Keratinocyte (primary cell): Measurements from ENCODE around the gene CEBPZOS. TPM values are rescaled to one million over a fixed set of nuclear protein-coding genes. Genes with fewer than 3 reads are reported as not detected.

Experiments used
- DNase-seq: peaks from one replicate; pipeline ENCODE4 v3.0.0-alpha.2; 2011; ENCODE audit warnings: low read depth, missing footprints, low spot score
- FAIRE-seq: peaks from 2 replicates; lab custom pipeline; 2011; peaks lifted over from hg19 to GRCh38; lab: Jason Lieb, UNC
- H2AFZ ChIP-seq: 2 replicates; pipeline ENCODE4 v1.6.0; 2012; ENCODE audit warnings: low read length, control low read depth, inconsistent platforms; ENCODE audit not compliant: control insufficient read depth
- H3K27ac ChIP-seq: 2 replicates; pipeline ENCODE4 v1.5.1; 2011; ENCODE audit warnings: low read length; ENCODE audit not compliant: control insufficient read depth, insufficient read depth
- H3K27me3 ChIP-seq: 3 replicates; pipeline ENCODE4 v1.6.0; 2011; ENCODE audit warnings: low read length; ENCODE audit not compliant: control insufficient read depth, insufficient read depth; ENCODE audit errors: extremely low read depth
- H3K36me3 ChIP-seq, 2 experiments: 2 replicates in 1 of 2; 3 replicates in 1 of 2; pipeline ENCODE4 v1.5.1; 2011; ENCODE audit warnings: low read length in 2 of 2, mild to moderate bottlenecking in 1 of 2; ENCODE audit not compliant: control insufficient read depth in 2 of 2, insufficient read depth in 2 of 2; ENCODE audit errors: extremely low read depth in 1 of 2
- H3K4me1 ChIP-seq: 3 replicates; pipeline ENCODE4 v1.5.1; 2011; ENCODE audit warnings: low read length; ENCODE audit not compliant: control insufficient read depth, insufficient read depth; ENCODE audit errors: extremely low read depth
- H3K4me2 ChIP-seq: 3 replicates; pipeline ENCODE4 v1.6.0; 2011; ENCODE audit warnings: low read depth, low read length; ENCODE audit not compliant: control insufficient read depth, insufficient read depth; ENCODE audit errors: extremely low read depth
- H3K4me3 ChIP-seq, 3 experiments: fragments of 200-600 bp in 1 of 3; sonication (generic) in 1 of 3; 2 replicates in 2 of 3; 3 replicates in 1 of 3; pipeline ENCODE4 v1.5.1; 2011 to 2016; ENCODE audit warnings: low read length in 3 of 3, mild to moderate bottlenecking in 3 of 3, control low read depth in 2 of 3, inconsistent platforms in 1 of 3, low read depth in 1 of 3, mixed read lengths in 1 of 3, mixed run types in 1 of 3, moderate library complexity in 1 of 3; ENCODE audit not compliant: control insufficient read depth in 2 of 3, insufficient read depth in 2 of 3; ENCODE audit errors: extremely low read depth in 1 of 3
- H3K79me2 ChIP-seq: 2 replicates; pipeline ENCODE4 v1.6.0; 2012; ENCODE audit warnings: low read length; ENCODE audit not compliant: control insufficient read depth, insufficient read depth
- H3K9ac ChIP-seq: 3 replicates; pipeline ENCODE4 v1.6.0; 2011; ENCODE audit warnings: low read length; ENCODE audit not compliant: control insufficient read depth, insufficient read depth; ENCODE audit errors: extremely low read depth
- H3K9me1 ChIP-seq: 3 replicates; pipeline ENCODE4 v1.6.0; 2011; ENCODE audit warnings: low read length; ENCODE audit not compliant: control insufficient read depth, insufficient read depth; ENCODE audit errors: extremely low read depth
- H3K9me3 ChIP-seq: 2 replicates; pipeline ENCODE4 v1.5.1; 2012; ENCODE audit warnings: low read depth, low read length; ENCODE audit not compliant: control insufficient read depth
- H4K20me1 ChIP-seq: 3 replicates; pipeline ENCODE4 v1.6.0; 2011; ENCODE audit warnings: low read length; ENCODE audit not compliant: control insufficient read depth, insufficient read depth; ENCODE audit errors: extremely low read depth
- CTCF ChIP-seq, 3 experiments: IDR thresholded peaks in 1 of 3; conservative IDR thresholded peaks in 1 of 3; optimal IDR thresholded peaks in 1 of 3; 2 replicates in 2 of 3; 3 replicates in 1 of 3; pipeline versions ENCODE3 to v1.5.1; 2011; ENCODE audit warnings: low read length in 3 of 3, mild to moderate bottlenecking in 3 of 3, moderate library complexity in 2 of 3, control low read depth in 1 of 3, inconsistent platforms in 1 of 3; ENCODE audit not compliant: insufficient read depth in 2 of 3; ENCODE audit errors: extremely low read depth in 1 of 3
- EZH2 ChIP-seq: IDR thresholded peaks from one replicate; pipeline ENCODE4 v1.6.1; 2012; ENCODE audit warnings: inconsistent platforms, mild to moderate bottlenecking, low read length, moderate library complexity
- dilution Hi-C: fragments of 300-500 bp; cut with MboI; formaldehyde crosslinking; loops from one replicate; pipeline ENCODE4 v1.7.0; 2020; ENCODE audit warnings: low sequenced_read_pairs; ENCODE audit not compliant: extremely low pct_ligation_motif_present
- polyA plus RNA-seq, 5 experiments: library from polyadenylated mRNA; depleted of rRNA in 3 of 5; stranded (reverse) in 3 of 5; stranded (forward) in 1 of 5; unstranded in 1 of 5; fragments of >200 nt; gene quantifications; 1 replicate in 1 of 5; 2 replicates in 3 of 5; 3 replicates in 1 of 5; pipeline versions ENCODE4 v1.2.1 to v1.2.3, GENCODE V29; 2011 to 2012; ENCODE audit warnings: missing spikeins in 2 of 5, low read depth in 1 of 5, low replicate concordance in 1 of 5

Gene CEBPZOS
- polyA plus RNA-seq, 1 donor (not counting 4 experiments of a cell fraction or from before 2014, with no cell fraction given): 42.9 TPM

GRCh38 chr2:37191253-37191652 is 5.0 kb upstream of the CEBPZOS start:
- Histone ChIP-seq H3K9me1 (no peaks in the 10 kb centered on the region), H3K4me2 (no peak overlapping the region), H4K20me1 (no peaks in the 10 kb centered on the region), H3K9ac (no peak overlapping the region), H3K4me1 (peaks cover 17% of the 10 kb centered on the region), H3K36me3 (no peaks in the 10 kb centered on the region), H3K27ac (no peak overlapping the region), H3K79me2 (no peaks in the 10 kb centered on the region), H2AFZ (no peak overlapping the region), H3K27me3 (no peaks in the 10 kb centered on the region), H3K4me3 (no peak overlapping the region), H3K9me3 (no peaks in the 10 kb centered on the region)
- FAIRE-seq: no peak
- no peak for TF ChIP-seq EZH2
- TF ChIP-seq CTCF (optimal IDR thresholded peaks at IDR 0.05 in 1 of 3, IDR thresholded peaks at IDR 0.05 in 1 of 3, conservative IDR thresholded peaks at IDR 0.05 in 1 of 3; ENCODE audit: extremely low read depth in 1 of 3, insufficient read depth in 2 of 3, low read length in 3 of 3): no peak
- dilution Hi-C loops: no loop called here
- no peak for DNase-seq

GRCh38 chr2:37191747-37192146 is 4.5 kb upstream of the CEBPZOS start:
- DNase-seq (no peak), FAIRE-seq (no peak)
- Histone ChIP-seq H3K4me3 (no peak overlapping the region), H3K4me2 (no peak overlapping the region), H3K79me2 (peaks cover under 1% of the 10 kb centered on the region), H3K27me3 (no peaks in the 10 kb centered on the region), H2AFZ (no peak overlapping the region), H3K9me1 (no peaks in the 10 kb centered on the region), H3K9me3 (no peaks in the 10 kb centered on the region), H3K36me3 (no peaks in the 10 kb centered on the region), H3K27ac (no peak overlapping the region), H3K4me1 (peaks cover 17% of the 10 kb centered on the region), H3K9ac (no peak overlapping the region), H4K20me1 (no peaks in the 10 kb centered on the region)
- no peak for TF ChIP-seq EZH2
- no peak for TF ChIP-seq CTCF (optimal IDR thresholded peaks at IDR 0.05 in 1 of 3, IDR thresholded peaks at IDR 0.05 in 1 of 3, conservative IDR thresholded peaks at IDR 0.05 in 1 of 3; ENCODE audit: extremely low read depth in 1 of 3, insufficient read depth in 2 of 3, low read length in 3 of 3)
- dilution Hi-C loops: no loop called here
